T47D (cell line): ENCODE data around the gene BOC.

Experiments used
- DNase-seq, 2 experiments: peaks; one replicate each; pipeline versions ENCODE4 v3.0.0 to v3.0.0-alpha.2; 2011 to 2012; ENCODE audit warnings: low read depth in 1 of 2, low spot score in 1 of 2
- JUND ChIP-seq: IDR thresholded peaks from 2 replicates; pipeline ENCODE4 v1.6.1; 2012; ENCODE audit warnings: low read depth
- in situ Hi-C: cut with HindIII; loops from 2 replicates; pipeline ENCODE4 v1.10.0; 2016; ENCODE audit warnings: low sequenced_read_pairs, low pct_unique_long_range_greater_than_20kb

Gene BOC

DNA sequence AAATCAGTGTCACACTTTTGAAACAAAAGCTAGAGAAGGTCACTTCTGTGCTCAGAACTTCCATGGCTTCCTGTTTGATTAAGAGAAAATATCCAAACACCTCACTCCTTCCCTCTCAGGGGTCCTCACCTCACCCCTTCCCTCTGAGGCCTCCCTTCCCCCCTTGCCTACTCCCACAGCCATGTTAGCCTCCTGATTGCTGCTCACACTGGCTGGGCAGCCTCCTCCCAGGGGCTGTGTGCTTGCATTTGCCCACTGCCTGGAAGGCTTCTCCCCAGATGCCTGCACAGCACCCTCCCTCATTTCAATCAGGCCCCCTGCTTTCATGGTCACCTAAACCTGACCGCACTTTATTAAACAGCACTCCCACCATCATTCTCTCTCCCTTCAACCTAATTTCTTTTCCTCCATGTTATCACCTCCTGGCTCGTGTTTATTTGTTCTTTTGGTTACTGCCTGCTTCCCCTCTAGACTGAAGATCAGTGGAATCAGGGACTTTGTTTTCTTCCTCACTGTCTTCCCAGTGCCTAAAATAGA lies 10.4 kb downstream of the BOC start:
- no peak for TF ChIP-seq JUND
- DNase-seq, result no peak
- in situ Hi-C loops, result no loop called here

DNA sequence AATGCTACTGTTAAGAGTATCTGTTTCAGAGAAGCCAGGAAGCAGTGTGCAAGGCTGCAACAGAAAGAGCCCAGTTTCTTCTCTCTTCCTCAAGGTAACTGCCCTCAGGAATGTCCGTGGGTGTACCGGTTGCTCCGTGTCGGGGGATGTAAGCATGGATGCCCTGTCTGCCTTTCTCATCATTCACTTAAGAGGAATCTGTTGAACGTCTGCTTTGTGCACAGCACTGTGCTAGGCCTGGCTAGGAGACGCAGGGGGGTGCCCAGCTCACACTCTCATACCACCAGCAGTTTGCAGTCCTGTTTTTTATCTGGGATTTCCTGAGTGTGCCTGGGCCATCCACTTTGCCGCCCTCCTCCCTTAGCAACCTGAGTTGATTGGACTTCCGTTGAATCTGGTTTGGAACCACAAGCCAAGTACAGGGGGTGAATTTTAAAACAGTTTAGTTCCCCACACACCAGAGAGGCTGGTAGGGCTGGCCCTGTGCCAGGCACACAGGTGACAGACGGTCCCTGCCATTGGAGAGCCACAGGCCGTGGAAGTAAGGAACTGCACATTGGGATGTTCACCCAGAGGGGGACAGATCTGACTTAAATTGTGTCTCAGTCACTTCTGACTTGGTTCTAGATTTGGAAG lies 11.2 kb downstream of the BOC start:
- in situ Hi-C loops, result no loop called here
- DNase-seq, result no peak
- TF ChIP-seq JUND, result no peak

DNA sequence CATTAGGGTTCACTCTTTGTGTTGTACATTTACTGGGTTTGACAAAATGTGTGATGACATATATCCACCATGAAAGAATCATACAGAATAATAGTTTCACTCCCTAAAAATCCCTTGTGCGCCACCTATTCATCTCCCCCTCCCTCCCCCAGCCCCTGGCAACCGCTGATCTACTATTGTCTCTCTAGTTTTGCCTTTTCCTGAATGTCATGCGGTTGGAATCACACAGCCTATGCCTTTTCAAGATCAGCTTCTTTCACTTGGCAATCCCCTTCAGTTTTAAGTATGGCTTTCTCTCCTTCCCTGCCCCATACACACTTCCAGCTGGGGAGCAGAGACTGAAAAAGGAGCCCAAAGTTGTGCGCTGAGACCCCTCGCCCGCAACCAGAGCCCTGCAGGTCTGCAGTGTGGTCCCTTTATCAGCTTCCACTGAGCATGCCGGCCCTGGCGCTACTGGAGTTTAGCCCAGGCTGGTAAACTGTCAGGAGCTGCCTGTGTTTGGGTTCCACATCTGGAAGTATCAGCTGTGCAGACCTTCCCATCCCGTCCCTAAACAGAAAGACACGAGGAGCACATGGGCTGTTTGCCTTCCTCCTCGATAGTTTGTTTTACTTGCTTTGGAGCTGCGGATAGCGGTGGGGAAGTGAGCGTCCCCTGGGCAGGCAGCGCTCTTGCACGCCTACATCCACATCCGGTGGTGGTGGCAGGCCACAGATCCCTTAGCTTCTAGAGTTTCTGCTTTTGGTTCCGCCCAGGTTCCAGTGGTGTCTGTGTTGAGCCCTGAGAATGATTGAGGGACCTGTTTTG lies 12.3 kb downstream of the BOC start:
- in situ Hi-C loops, result no loop called here
- no peak for DNase-seq
- TF ChIP-seq JUND, result no peak

DNA sequence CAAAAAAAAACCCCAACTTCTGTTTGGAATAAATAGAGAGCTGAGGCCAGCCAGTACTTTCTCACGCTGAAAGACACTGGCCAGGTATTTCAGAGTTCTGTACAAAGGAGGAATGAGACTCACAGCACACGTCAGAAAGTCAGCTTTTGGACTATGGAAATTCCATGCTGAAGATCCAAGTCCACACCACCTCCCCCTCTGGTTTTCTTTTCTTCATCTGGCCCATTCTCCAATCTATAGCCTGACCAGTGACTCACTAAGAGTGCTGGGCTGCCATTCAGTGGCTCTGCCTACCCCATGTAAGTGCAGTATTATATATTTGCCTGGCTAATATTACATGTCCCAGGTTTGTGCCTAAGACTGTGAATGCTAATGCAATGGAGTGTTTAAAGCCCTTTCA lies 13.9 kb downstream of the BOC start:
- no peak for TF ChIP-seq JUND

DNA sequence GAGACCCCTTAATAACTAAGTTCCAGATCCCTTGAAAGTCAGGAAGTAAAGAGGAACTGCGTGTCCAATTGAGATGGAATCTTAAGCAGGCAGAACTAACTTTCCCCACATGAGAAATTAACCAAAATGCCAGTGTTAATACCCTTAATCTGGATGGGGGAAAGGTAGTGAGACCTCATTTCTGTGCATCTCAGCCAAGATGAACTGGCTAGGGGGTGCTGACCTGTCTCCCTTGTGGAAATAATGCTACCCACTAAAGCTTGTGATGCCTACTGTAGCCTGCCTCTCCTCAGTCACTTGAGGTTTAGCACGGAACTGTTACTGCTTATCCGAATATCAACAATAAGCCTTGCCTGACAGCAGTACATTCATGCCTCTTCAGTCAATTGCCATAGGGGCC lies 15.1 kb downstream of the BOC start:
- no peak for TF ChIP-seq JUND
- in situ Hi-C loops, result no loop called here
- no peak for DNase-seq

More for the DNA sequence above, 13.9 kb downstream of the BOC start:
- in situ Hi-C loops, result no loop called here
- no peak for DNase-seq

DNA sequence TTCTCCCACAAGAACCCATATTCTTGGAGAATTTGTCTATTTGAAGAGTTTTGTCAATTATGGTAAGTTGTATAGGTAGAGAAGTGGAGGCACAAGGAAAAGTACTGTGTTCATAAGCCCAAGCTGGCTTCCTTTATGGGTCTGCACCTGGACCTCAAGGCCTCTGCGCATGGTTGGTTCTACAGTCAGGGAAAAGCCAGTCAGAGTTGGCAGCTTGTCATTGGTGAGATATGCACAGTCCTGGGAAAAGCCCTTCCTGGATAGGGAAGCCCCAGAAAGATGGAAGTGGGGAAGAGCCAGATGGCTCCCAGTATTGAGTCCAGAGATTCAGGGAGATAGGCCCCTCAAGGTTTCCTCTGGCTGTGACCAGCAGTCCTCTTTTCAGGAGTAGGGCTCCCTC lies 15.8 kb downstream of the BOC start:
- DNase-seq, result no peak
- in situ Hi-C loops, result no loop called here
- TF ChIP-seq JUND, result no peak

DNA sequence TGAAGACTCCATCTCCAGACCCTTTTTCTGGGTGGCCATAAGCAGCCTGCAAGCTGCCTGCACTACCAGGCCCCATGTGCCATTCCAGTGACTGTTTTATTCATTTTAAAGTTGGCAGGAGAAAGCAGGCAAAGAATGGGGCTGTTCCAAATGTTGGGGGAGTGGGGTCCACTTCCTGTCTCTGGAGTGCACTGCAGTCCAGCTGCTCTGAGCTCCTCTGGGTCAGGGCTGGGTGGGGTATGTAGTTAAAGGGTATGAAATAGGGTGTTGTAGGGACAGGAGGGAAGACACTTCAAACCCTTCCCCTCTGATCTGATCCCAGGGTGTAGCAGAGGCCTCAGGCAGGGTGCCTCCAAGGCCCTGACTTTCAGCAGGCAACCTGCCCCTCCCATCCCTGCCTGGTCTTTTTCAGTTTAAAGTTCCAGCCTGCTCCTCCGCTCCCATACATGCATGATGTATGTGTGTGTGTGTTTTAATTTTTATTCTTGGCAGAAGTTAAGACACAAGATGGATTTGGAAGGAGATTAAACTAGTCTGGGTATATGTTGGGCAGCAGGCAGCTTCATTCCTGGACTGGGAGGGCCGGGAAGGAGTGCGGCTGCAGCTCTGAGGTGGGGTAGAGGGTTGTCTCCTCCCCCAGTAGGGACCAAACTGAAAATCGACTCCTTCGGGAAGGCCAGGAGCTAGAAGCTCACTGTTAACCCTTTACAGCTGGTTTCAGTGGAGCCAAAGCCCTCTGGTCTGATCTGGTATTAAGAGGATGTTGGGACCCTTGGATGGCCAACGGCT lies 17.3 kb downstream of the BOC start:
- in situ Hi-C loops, result no loop called here
- no peak for DNase-seq

DNA sequence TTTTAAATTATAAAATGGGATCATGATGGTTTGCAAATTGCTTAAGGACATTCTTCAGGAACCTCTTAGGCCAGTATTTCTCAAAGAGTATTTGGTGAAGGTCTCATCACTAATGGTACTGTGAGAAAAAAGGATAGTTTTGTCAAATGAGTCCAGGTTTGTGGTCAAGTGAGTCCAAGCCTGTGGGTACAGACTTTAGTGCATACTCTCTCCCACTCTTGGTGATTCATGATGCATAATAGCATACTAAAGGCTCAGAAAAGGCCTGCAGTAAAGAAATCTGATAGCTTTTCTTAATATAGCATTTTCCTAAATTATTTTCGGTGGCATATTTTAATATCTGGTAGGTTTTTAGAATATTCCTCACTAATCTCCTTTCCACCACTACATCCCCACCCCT lies 20.0 kb downstream of the BOC start:
- DNase-seq, result no peak
- in situ Hi-C loops, result no loop called here
- no peak for TF ChIP-seq JUND

More for the DNA sequence above, 17.3 kb downstream of the BOC start:
- no peak for TF ChIP-seq JUND

DNA sequence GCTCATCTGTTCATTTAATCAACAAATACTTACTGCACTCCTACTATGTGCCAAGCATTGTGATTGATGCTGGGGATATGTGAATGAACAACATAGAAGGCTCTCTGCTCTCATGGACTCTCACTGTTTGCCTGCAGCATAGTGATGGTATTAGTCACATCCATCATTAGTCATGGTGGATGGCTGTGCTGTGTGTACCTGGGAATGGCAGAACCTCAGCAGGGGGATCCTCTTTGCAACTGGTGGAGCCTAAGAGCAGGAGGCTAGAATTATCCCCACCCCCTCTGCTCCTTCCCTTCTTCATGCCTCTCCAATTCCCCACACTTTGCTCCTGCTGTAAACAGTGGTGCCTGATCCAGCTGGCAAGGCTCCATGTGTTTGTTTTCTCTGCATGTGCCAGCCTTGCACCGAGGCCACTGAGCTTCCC lies 20.5 kb downstream of the BOC start:
- DNase-seq, result peak in 1 of 2 experiments; percentile 52
- in situ Hi-C loops, result no loop called here
- TF ChIP-seq JUND, result no peak

DNA sequence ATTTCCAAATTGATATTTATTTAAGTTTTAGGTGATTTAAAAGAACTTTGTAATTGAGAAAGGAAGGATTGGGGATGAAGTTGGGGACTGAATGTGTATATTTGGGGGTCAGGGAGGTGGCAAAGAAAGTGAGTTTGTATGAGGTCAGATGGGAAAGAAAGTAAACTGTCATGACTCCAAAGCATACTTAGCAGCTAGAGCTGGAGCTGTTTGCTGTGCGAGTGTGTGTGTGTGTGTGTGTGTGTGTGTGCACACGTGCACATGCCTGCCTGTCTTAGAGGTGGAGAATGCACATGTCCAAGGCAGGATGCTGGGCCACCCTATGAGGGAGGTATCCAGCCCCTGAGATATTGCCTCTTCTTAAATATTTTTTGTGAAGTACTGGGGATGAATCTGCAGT lies 21.0 kb downstream of the BOC start:
- no peak for TF ChIP-seq JUND
- DNase-seq, result no peak
- in situ Hi-C loops, result no loop called here

DNA sequence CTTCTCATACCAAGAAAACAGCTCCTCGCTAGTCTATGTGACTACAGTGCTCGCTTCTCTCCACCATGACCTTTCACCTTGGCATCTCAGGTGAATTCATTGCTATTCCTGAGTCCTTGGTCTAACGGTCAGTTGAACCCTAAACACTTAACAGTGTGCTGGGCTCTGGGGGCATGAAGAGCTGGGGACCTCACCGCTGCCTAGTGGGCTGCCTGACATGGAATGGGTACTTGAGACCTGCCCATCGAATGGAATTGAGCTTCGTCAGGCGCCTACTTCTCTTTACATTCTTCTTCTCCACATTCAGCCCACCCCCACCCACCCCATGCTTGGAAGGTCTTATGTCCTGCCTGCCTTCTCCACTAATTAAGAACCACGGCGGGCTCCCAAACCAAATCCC lies 22.1 kb downstream of the BOC start:
- DNase-seq, result no peak
- in situ Hi-C loops, result no loop called here
- no peak for TF ChIP-seq JUND

DNA sequence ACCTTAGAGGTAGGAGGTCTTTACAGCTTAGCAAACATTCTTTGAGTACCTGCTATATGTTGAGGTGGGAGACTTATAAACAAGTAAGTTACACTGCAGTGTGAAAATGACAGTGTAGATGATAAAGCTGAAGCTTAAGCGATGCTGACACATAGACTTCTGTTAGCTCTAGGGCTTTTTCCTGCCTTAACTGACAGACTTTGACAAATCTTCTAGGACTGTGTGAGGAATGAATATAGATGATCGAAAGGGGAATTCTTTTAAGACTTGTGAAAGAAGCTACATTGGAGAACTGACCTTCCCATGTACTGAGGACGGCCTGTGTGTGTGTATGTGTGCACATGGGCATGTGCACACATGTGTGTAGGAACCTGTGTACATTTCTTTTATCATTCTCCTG lies 22.7 kb downstream of the BOC start:
- in situ Hi-C loops, result no loop called here
- TF ChIP-seq JUND, result no peak
- no peak for DNase-seq
